Panc1 (cell line): ENCODE data around the gene COL13A1. TPM values are rescaled to one million over a fixed set of nuclear protein-coding genes. Genes with fewer than 3 reads are reported as not detected.

Source experiments
- ATAC-seq: fragments of 200-7000 bp; cut with Tn5 transposase; 2 replicates; pipeline ENCODE4 v1.9.1; 2020; ENCODE audit warnings: mild to moderate bottlenecking, moderate library complexity
- BruUV-seq: library from RNA; stranded (reverse); fragments of 400-500 nt; replicated peaks from 2 replicates; lab custom pipeline; 2021; lab: Mats Ljungman, UMichigan
- CTCF ChIA-PET: fragments of 300-600 bp; sonication (Branson Sonifier 250); formaldehyde crosslinking; loops from one replicate; lab custom pipeline; 2022; ENCODE audit warnings: antibody characterized with exemption; lab: Charles Lee
- POLR2A ChIA-PET: fragments of 300-600 bp; sonication (Branson Sonifier 250); formaldehyde crosslinking; loops from one replicate; lab custom pipeline; 2022; ENCODE audit warnings: antibody characterized with exemption; lab: Charles Lee
- DNase-seq: peaks from one replicate; pipeline ENCODE4 v3.0.0-alpha.2; 2010; ENCODE audit warnings: low read depth, low spot score
- H3K27ac ChIP-seq: 2 replicates; pipeline ENCODE4 v1.5.1; 2011; ENCODE audit warnings: mild to moderate bottlenecking, low read length, inconsistent platforms
- H3K27me3 ChIP-seq: fragments of 200-500 bp; sonication (Bioruptor generic); 2 replicates; pipeline ENCODE4 v1.6.0; 2014; ENCODE audit warnings: low read length, inconsistent platforms; ENCODE audit not compliant: control insufficient read depth, insufficient read depth
- H3K36me3 ChIP-seq: fragments of 200-500 bp; sonication (Bioruptor generic); 2 replicates; pipeline ENCODE4 v1.5.1; 2014; ENCODE audit warnings: inconsistent platforms, mild to moderate bottlenecking, low read length, moderate library complexity; ENCODE audit not compliant: control insufficient read depth, insufficient read depth
- H3K4me1 ChIP-seq: 2 replicates; pipeline ENCODE4 v1.5.1; 2011; ENCODE audit warnings: inconsistent platforms, mild to moderate bottlenecking, low read length, moderate library complexity; ENCODE audit not compliant: control insufficient read depth, insufficient read depth
- H3K4me3 ChIP-seq, 2 experiments: 2 replicates each; pipeline ENCODE4 v1.5.1; 2011 to 2012; ENCODE audit warnings: low read depth in 2 of 2, low read length in 2 of 2, mild to moderate bottlenecking in 2 of 2, inconsistent platforms in 1 of 2, moderate library complexity in 1 of 2
- H3K9me3 ChIP-seq: fragments of 200-500 bp; sonication (Bioruptor generic); 2 replicates; pipeline ENCODE4 v1.5.1; 2014; ENCODE audit warnings: low read depth, mild to moderate bottlenecking, inconsistent platforms, low read length, moderate library complexity; ENCODE audit not compliant: control insufficient read depth, insufficient read depth
- CTCF ChIP-seq: fragments of 450-650 bp; IDR thresholded peaks from 2 replicates; pipeline ENCODE4 v1.5.1; 2017; ENCODE audit warnings: mild to moderate bottlenecking
- POLR2AphosphoS5 ChIP-seq: IDR thresholded peaks from 2 replicates; pipeline ENCODE4 v1.6.1; 2012; ENCODE audit warnings: mild to moderate bottlenecking, low read depth, low read length, moderate library complexity
- REST ChIP-seq, 2 experiments: IDR thresholded peaks; 2 replicates each; pipeline ENCODE4 v1.6.1; 2011 to 2012; ENCODE audit warnings: low read depth in 2 of 2, control low read depth in 1 of 2, low read length in 1 of 2, mild to moderate bottlenecking in 1 of 2, moderate library complexity in 1 of 2; ENCODE audit not compliant: insufficient read depth in 1 of 2
- SIN3A ChIP-seq: IDR thresholded peaks from 2 replicates; pipeline ENCODE4 v1.6.1; 2012; ENCODE audit warnings: low read depth, mild to moderate bottlenecking, low read length, moderate library complexity, borderline replicate concordance; ENCODE audit not compliant: insufficient read depth
- TCF7L2 ChIP-seq: IDR thresholded peaks from 2 replicates; pipeline ENCODE4 v1.6.1; 2011; ENCODE audit warnings: mild to moderate bottlenecking, low read depth, low read length, inconsistent platforms
- in situ Hi-C: cut with HindIII; loops from 2 replicates; pipeline ENCODE4 v1.10.0; 2016; ENCODE audit warnings: low sequenced_read_pairs, low pct_unique_long_range_greater_than_20kb
- intact Hi-C: fragments of 100-400 bp; cut with micrococcal nuclease; formaldehyde crosslinking; loops from one replicate; pipeline ENCODE4 v1.10.0; 2022; ENCODE audit not compliant: unreplicated experiment
- total RNA-seq: library from RNA; stranded (reverse); gene quantifications from one replicate; pipeline ENCODE4 v1.2.1, GENCODE V29; 2021; ENCODE audit not compliant: unreplicated experiment

The COL13A1 gene
- total RNA-seq, 1 experiment from 2014 or later, result 1.0 TPM

GRCh38 chr10:69872323-69872722 is 70.6 kb downstream of the COL13A1 start:
- Histone ChIP-seq H3K36me3 (no peaks in the 10 kb centered on the region), H3K4me3 (no peak overlapping the region), H3K9me3 (no peaks in the 10 kb centered on the region), H3K4me1 (peaks cover 5% of the 10 kb centered on the region; the same call in 1 of the 2 replicates), H3K27me3 (no peaks in the 10 kb centered on the region), H3K27ac (no peak overlapping the region)
- DNase-seq (no peak), ATAC-seq (no peak)
- intact Hi-C loops, result no loop called here
- CTCF ChIA-PET, result no interaction called here
- BruUV-seq, result no TSS peak
- POLR2A ChIA-PET, result no interaction called here
- TF ChIP-seq TCF7L2 (no peak), REST (IDR thresholded peaks at IDR 0.05; ENCODE audit: insufficient read depth in 1 of 2, low read depth in 2 of 2, low read length in 1 of 2) (no peak), POLR2AphosphoS5 (no peak), CTCF (no peak), SIN3A (no peak)
- in situ Hi-C loops, result no loop called here

- Histone ChIP-seq H3K9me3 (no peaks in the 10 kb centered on the region), H3K4me3 (no peak overlapping the region), H3K27me3 (no peaks in the 10 kb centered on the region), H3K27ac (no peak overlapping the region), H3K4me1 (peaks cover 5% of the 10 kb centered on the region; the same call in 1 of the 2 replicates), H3K36me3 (no peaks in the 10 kb centered on the region)
- ChIA-PET POLR2A (no interaction called here), CTCF (no interaction called here)
- intact Hi-C loops, result no loop called here
- TF ChIP-seq CTCF (no peak), TCF7L2 (no peak), REST (IDR thresholded peaks at IDR 0.05; ENCODE audit: insufficient read depth in 1 of 2, low read depth in 2 of 2, low read length in 1 of 2) (no peak), SIN3A (no peak), POLR2AphosphoS5 (no peak)
- ATAC-seq (no peak), DNase-seq (no peak)
- no TSS peak for BruUV-seq
- in situ Hi-C loops, result no loop called here
Measured at GRCh38 chr10:69873135-69873639, 71.5 kb downstream of the COL13A1 start.
